ENCODE results near the gene ARID1B. TPM values are rescaled to one million over a fixed set of nuclear protein-coding genes. Genes with fewer than 3 reads are reported as not detected.

Gene ARID1B
- total RNA-seq, 1 experiment from 2014 or later, result 91.7 TPM

DNA sequence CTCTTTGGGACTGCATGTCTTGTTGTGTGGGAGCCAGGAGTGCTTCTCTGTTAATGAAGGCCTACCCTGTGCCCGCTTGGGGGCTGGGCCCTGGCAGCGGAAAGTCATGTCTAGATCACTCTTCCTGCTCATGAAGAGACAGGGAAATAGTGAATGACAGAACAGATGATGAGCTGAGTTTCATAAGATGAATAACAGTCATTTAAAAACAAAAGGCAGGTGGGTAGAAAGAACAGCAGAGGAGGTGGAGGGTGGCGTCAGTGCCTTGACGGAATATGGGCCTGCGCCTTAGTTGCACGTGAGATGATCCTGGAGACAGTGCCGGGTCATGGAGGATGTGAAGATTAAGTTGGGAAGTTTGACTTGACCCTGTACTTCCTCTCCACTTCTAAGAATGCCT is 85.5 kb downstream of the ARID1B start:
- no peak overlapping the region for H3K27ac ChIP-seq (ENCODE audit: low read length)
- in situ Hi-C loops (cut with HindIII; ENCODE audit: low pct_unique_long_range_greater_than_20kb, low sequenced_read_pairs), result no loop called here
- H3K36me3 ChIP-seq (ENCODE audit: control insufficient read depth, insufficient read depth, low read length), result no peaks in the 10 kb centered on the region
- H3K9me3 ChIP-seq (ENCODE audit: control insufficient read depth, insufficient read depth, low read depth, low read length), result no peaks in the 10 kb centered on the region
- H3K27me3 ChIP-seq (ENCODE audit: control insufficient read depth, insufficient read depth, low read length), result no peaks in the 10 kb centered on the region
- TF ChIP-seq TCF7L2 (IDR thresholded peaks at IDR 0.05; ENCODE audit: low read depth, low read length) (no peak), SIN3A (IDR thresholded peaks at IDR 0.05; ENCODE audit: borderline replicate concordance, insufficient read depth, low read depth, low read length) (no peak), POLR2AphosphoS5 (IDR thresholded peaks at IDR 0.05; ENCODE audit: low read depth, low read length) (no peak)
- TF ChIP-seq, protein P1, sequence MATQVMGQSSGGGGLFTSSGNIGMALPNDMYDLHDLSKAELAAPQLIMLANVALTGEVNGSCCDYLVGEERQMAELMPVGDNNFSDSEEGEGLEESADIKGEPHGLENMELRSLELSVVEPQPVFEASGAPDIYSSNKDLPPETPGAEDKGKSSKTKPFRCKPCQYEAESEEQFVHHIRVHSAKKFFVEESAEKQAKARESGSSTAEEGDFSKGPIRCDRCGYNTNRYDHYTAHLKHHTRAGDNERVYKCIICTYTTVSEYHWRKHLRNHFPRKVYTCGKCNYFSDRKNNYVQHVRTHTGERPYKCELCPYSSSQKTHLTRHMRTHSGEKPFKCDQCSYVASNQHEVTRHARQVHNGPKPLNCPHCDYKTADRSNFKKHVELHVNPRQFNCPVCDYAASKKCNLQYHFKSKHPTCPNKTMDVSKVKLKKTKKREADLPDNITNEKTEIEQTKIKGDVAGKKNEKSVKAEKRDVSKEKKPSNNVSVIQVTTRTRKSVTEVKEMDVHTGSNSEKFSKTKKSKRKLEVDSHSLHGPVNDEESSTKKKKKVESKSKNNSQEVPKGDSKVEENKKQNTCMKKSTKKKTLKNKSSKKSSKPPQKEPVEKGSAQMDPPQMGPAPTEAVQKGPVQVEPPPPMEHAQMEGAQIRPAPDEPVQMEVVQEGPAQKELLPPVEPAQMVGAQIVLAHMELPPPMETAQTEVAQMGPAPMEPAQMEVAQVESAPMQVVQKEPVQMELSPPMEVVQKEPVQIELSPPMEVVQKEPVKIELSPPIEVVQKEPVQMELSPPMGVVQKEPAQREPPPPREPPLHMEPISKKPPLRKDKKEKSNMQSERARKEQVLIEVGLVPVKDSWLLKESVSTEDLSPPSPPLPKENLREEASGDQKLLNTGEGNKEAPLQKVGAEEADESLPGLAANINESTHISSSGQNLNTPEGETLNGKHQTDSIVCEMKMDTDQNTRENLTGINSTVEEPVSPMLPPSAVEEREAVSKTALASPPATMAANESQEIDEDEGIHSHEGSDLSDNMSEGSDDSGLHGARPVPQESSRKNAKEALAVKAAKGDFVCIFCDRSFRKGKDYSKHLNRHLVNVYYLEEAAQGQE (IDR thresholded peaks at IDR 0.05; ENCODE audit: insufficient read depth in 1 of 2, low read depth in 2 of 2, low read length in 1 of 2), result no peak
- TF ChIP-seq, protein P2, sequence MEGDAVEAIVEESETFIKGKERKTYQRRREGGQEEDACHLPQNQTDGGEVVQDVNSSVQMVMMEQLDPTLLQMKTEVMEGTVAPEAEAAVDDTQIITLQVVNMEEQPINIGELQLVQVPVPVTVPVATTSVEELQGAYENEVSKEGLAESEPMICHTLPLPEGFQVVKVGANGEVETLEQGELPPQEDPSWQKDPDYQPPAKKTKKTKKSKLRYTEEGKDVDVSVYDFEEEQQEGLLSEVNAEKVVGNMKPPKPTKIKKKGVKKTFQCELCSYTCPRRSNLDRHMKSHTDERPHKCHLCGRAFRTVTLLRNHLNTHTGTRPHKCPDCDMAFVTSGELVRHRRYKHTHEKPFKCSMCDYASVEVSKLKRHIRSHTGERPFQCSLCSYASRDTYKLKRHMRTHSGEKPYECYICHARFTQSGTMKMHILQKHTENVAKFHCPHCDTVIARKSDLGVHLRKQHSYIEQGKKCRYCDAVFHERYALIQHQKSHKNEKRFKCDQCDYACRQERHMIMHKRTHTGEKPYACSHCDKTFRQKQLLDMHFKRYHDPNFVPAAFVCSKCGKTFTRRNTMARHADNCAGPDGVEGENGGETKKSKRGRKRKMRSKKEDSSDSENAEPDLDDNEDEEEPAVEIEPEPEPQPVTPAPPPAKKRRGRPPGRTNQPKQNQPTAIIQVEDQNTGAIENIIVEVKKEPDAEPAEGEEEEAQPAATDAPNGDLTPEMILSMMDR (IDR thresholded peaks at IDR 0.05), result no peak
- no peak overlapping the region for H3K4me3 ChIP-seq (ENCODE audit: low read depth in 2 of 2, low read length in 2 of 2)
- ATAC-seq, result no peak
- no peak for DNase-seq (ENCODE audit: low read depth, low spot score)
- intact Hi-C loops (cut with micrococcal nuclease; ENCODE audit: unreplicated experiment), result no loop called here
- BruUV-seq (replicated peaks), result no TSS peak
- ChIA-PET CTCF (no interaction called here), POLR2A (no interaction called here)
- H3K4me1 ChIP-seq (ENCODE audit: control insufficient read depth, insufficient read depth, low read length), result peaks cover 22% of the 10 kb centered on the region

DNA sequence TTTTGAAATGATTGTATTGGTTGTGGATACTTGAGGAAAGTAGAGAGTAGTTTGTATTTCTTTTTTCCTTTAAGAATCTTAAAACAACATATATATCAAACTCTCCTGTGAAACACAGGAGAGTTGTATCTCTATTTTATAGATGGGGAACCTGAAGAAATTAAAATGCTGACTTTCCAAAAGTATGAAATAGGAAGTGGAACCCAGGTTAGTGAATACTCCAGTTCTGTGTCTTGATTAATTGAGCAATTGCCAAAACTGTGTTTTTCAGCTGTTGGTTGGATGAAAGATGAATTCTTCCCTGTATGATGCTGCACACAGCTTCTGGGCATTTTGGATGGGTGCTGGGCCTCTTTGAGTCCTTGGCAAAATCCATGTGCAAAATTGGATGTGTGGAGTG is 86.3 kb downstream of the ARID1B start:
- Histone ChIP-seq H3K27me3 (ENCODE audit: control insufficient read depth, insufficient read depth, low read length) (no peaks in the 10 kb centered on the region), H3K27ac (ENCODE audit: low read length) (no peak overlapping the region)

More for the DNA sequence above, 86.3 kb downstream of the ARID1B start:
- H3K36me3 ChIP-seq (ENCODE audit: control insufficient read depth, insufficient read depth, low read length), result no peaks in the 10 kb centered on the region
- ChIA-PET CTCF (no interaction called here), POLR2A (no interaction called here)
- no peak for DNase-seq (ENCODE audit: low read depth, low spot score)
- intact Hi-C loops (cut with micrococcal nuclease; ENCODE audit: unreplicated experiment), result no loop called here
- no peaks in the 10 kb centered on the region for H3K9me3 ChIP-seq (ENCODE audit: control insufficient read depth, insufficient read depth, low read depth, low read length)
- TF ChIP-seq, protein P1 (IDR thresholded peaks at IDR 0.05; ENCODE audit: insufficient read depth in 1 of 2, low read depth in 2 of 2, low read length in 1 of 2), result no peak
- no peak overlapping the region for H3K4me3 ChIP-seq (ENCODE audit: low read depth in 2 of 2, low read length in 2 of 2)
- no TSS peak for BruUV-seq (replicated peaks)
- in situ Hi-C loops (cut with HindIII; ENCODE audit: low pct_unique_long_range_greater_than_20kb, low sequenced_read_pairs), result no loop called here
- peaks cover 22% of the 10 kb centered on the region for H3K4me1 ChIP-seq (ENCODE audit: control insufficient read depth, insufficient read depth, low read length)
- no peak for ATAC-seq
